Retinal pigment epithelial cell (primary cell): Measurements from ENCODE around the gene BCL2L13.

Experiments
- DNase-seq: peaks from one replicate; pipeline ENCODE4 v3.0.0-alpha.2; 2010; ENCODE audit warnings: low read depth
- H3K4me3 ChIP-seq: 2 replicates; pipeline ENCODE4 v1.5.1; 2011; ENCODE audit warnings: mild to moderate bottlenecking, low read length, control low read depth, moderate library complexity
- TF ChIP-seq, protein P1 (sequence below): conservative IDR thresholded peaks from 2 replicates; pipeline ENCODE4 v1.5.1; 2011; ENCODE audit warnings: low read depth, low read length, control low read depth, inconsistent platforms

Gene BCL2L13

DNA sequence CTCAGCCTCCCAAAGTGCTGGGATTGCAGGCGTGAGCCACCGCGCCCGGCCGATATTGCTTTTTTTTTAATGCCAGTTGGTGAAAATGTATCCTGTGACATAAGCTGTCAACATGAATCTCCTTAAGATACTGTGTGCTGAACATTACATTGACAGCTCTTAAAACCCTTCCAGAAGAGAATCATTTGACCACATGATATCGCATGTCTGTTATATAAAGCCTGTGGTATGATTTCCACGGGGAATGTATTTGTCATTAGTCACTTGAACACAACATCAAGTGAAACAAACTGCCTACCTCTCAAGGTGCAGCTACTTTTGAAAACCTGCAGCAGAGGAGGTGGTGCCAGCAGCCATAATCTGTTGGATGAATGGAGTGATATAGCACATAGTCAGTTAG lies 67.0 kb downstream of the BCL2L13 start:
- DNase-seq, result no peak
- H3K4me3 ChIP-seq, result no peak overlapping the region
- TF ChIP-seq, protein P1, sequence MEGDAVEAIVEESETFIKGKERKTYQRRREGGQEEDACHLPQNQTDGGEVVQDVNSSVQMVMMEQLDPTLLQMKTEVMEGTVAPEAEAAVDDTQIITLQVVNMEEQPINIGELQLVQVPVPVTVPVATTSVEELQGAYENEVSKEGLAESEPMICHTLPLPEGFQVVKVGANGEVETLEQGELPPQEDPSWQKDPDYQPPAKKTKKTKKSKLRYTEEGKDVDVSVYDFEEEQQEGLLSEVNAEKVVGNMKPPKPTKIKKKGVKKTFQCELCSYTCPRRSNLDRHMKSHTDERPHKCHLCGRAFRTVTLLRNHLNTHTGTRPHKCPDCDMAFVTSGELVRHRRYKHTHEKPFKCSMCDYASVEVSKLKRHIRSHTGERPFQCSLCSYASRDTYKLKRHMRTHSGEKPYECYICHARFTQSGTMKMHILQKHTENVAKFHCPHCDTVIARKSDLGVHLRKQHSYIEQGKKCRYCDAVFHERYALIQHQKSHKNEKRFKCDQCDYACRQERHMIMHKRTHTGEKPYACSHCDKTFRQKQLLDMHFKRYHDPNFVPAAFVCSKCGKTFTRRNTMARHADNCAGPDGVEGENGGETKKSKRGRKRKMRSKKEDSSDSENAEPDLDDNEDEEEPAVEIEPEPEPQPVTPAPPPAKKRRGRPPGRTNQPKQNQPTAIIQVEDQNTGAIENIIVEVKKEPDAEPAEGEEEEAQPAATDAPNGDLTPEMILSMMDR, result no peak

DNA sequence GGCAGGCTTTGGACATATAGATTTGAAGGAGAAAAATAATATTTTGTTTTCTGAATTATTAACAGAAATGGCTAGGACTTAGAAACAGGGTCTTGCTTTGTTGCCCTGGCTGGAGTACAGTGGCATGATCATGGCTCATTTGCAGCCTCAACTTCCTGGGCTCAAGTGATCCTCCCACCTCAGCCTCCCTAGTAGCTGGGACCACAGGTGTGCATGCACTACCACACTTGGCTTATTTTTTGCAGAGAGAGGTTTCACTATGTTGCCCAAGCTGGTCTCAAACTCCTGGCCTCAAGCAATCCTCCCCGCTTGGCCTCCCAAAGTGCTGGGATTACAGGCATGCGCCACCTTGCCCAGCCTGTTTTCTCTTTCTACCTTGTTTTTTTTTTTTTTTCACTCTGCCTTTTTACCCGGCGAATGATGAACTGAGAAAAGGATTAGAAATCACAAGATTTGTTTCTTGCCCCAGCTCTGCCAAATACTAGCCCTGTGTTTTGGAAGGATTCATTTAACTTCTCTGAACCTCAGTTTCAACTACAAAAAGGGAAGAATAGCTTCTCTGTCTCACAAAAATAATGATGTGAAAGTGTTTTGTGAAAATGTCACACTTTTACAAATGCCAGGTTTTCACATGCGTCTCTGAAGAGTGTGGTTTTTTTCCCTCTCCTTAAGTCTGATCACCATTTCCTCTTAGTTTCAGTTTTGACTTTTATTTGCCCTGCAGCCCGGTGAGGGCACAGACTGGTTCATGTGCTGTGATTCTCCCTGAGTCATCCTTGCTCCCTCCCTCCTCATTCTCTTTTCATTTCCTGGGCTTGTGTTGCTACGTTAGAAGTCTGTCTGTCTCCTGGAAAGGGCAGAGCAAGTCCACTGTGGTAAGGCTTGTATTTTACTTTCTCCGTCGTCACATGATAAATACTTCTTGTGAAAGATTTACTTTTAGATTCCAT lies 67.7 kb downstream of the BCL2L13 start:
- peak overlapping the region; percentile 43 for H3K4me3 ChIP-seq
- TF ChIP-seq, protein P1, result no peak
- DNase-seq, result peak; percentile 95

- no peak for DNase-seq
- peak overlapping the region; percentile 43 for H3K4me3 ChIP-seq
- TF ChIP-seq, protein P1, result no peak
Observed at GRCh38 chr22:17706947-17707346, 68.4 kb downstream of the BCL2L13 start.

DNA sequence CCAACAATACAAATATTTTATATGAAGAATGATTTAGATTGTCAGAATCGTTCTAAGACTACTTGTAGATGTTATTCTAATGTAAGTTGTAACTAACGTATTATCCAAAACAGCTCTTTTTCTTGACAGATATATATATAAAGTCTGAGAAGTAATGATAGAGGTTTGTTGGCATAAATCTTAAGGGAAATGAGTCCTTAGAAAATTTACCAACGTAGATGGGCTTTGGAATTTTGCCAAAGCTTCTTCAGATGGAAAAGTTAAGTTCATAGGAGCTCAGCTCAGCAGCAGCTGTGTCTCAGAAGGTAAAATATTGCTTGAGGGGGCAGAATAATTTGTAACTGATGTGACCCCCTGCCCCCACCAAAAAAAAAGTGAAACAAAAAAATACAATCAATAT lies 69.0 kb downstream of the BCL2L13 start:
- no peak for DNase-seq
- TF ChIP-seq, protein P1, result no peak
- H3K4me3 ChIP-seq, result peak overlapping the region; percentile 43

DNA sequence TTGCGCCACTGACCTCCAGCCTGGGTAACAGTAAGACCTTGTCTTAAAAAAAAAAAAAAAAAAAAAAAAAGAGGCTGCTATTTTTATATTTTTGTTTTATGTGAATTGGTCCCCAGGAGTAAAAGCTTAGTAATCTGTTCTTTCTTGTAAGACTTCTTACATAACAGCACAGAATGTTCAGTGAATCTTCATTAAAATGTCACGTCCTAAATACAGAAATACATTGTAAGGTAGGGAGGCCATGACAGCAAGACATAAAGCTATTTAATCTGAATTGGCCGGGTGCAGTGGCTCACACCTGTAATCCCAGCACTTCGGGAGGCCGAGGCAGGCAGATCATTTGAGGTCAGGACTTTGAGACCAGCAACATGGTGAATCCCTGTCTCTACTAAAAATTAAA lies 71.5 kb downstream of the BCL2L13 start:
- no peak for DNase-seq
- no peak overlapping the region for H3K4me3 ChIP-seq
- TF ChIP-seq, protein P1, result no peak

GRCh38 chr22:17712441-17712840 lies 73.9 kb downstream of the BCL2L13 start:
- DNase-seq, result no peak
- H3K4me3 ChIP-seq, result no peak overlapping the region
- TF ChIP-seq, protein P1, result no peak

DNA sequence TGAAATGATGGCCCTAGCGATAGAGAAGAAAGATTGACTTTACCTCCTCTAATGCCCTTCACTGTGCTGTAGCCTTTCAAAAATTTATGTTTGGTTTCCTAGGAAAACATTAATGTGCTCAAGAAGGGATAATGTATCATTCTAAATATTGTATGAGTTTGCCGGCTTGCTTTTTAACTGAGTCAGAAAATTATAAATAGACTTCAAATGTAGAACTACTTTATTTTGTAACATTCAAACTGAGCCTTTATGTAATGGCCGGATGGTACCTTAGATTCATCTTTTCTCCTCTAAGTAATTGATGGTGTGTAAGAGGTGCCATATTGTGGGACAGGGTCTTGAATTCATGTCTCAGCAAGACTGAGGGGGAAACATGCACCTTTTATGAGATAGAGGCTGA lies 78.0 kb downstream of the BCL2L13 start:
- TF ChIP-seq, protein P1, result no peak
- no peak overlapping the region for H3K4me3 ChIP-seq
- DNase-seq, result no peak
